Stimulated activated CD4-positive, alpha-beta T cell treated with anti-CD3 and anti-CD28 coated beads, Interleukin-1b, Interleukin-23, amount 100 ng/mL, for 1 hour (primary cell): ENCODE results near the gene GPR27.

ENCODE experiments used
- DNase-seq, 2 donors: peaks; one replicate each; pipeline ENCODE4 v3.0.0-alpha.2; 2020; ENCODE audit warnings: low read depth in 2 of 2

Gene GPR27

GRCh38 chr3:71785532-71786216 lies 32.0 kb downstream of the GPR27 start:
- no peak for DNase-seq

DNA sequence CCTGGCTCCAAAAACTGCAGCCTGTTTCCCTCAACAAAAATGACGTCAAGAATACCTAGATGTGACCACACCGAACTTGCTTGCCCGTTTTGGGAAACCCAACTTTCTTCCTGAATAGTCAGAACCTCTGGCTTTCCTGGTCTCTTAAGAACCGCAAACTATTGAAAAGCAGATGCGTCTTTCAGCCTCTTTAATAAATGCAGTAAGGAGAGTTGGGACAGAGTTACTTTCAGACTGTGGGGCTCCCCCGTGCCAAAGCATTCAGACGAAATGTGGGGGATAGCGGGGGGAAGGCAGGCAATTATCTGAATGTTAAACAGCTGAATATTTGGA lies 32.5 kb downstream of the GPR27 start:
- DNase-seq, result no peak

GRCh38 chr3:71786551-71786950 lies 32.9 kb downstream of the GPR27 start:
- DNase-seq, result no peak

DNA sequence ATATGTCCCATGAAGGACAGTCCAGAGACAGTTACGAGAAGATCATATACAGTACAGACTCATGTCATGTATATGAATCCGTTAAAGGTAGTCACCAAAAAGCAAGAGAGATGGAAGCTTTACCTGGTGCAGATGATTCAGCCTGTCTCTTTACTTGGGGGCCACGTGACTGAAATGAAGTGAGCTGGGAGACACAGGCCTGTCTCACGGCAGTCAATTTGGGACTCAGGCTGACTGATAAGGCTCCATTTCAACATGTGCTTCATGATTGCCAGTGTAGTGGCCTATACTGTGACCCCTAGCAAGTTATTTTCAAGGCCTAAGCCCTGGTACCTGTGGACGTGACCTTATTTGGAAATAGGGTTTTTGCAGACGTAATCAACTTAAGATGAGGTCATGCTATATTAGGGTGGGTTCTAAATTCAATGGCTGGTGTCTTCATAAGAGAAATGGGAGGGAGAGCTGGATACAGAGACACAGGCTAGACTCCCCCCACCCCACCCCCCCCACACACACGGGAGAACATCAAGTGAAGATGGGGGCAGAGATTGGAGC lies 34.3 kb downstream of the GPR27 start:
- DNase-seq, result no peak

DNA sequence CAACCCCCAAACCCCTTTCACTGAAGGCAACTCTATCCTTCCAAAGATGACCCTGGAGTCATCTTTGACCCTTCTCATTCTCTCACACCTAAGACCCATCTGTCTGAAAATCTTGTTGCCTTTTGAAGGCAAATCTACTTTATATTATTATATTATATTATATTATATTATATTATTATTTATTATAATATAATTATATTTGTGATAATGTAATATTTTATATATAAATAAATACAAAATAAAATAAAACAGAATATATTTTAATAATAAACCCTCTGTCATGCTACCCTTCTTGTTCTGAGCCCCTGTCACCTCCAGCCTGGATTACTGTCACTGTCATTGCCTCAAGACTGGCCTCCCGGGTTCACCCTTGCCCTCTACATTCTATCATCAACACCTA lies 36.3 kb downstream of the GPR27 start:
- DNase-seq, result no peak

DNA sequence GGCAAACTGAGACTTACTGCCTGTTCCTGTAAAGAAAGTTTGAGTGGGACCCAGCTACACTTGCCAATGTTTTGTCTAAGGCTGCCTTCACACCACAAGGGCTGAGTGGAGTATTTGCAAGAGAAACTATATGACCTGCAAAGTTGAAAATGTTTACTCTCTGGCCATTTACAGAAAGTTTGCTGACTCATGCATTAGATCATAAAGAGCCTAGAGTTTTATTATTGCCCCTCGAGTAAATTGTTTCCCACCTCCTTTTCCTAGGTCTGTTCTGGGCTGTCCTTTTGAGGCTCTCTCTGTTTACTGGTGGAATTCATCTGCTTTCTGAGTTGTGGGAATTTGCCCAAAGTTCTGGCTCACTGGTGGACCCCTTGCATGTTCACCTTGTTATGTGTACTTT lies 38.0 kb downstream of the GPR27 start:
- no peak for DNase-seq

GRCh38 chr3:71796290-71796689 lies 42.6 kb downstream of the GPR27 start:
- DNase-seq, result no peak

GRCh38 chr3:71797455-71797854 lies 43.8 kb downstream of the GPR27 start:
- DNase-seq, result no peak

- no peak for DNase-seq
Observed at GRCh38 chr3:71800023-71800422, 46.4 kb downstream of the GPR27 start.

- DNase-seq, result no peak
Observed at GRCh38 chr3:71801986-71802385, 48.3 kb downstream of the GPR27 start.

DNA sequence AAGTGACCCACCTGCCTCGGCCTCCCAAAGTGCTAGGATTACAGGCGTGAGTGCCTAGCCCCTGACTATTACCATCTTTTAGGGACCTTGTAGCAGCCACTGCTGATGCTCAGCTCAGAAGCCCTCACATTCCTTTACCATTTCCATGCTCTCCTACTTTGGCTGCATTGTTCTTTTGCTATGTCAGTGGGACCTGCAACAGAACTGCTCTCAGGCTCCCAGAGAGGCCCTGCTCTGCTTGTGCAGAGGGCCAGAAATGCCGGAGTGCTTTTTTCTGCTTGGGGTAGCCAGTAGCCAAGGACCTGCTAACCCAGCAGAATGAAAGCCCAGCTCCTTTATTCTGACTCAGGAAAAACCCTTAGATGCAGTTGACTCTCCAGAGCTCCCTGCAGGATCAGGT lies 49.6 kb downstream of the GPR27 start:
- DNase-seq, result no peak

GRCh38 chr3:71805199-71805598 lies 51.5 kb downstream of the GPR27 start:
- DNase-seq, result no peak

DNA sequence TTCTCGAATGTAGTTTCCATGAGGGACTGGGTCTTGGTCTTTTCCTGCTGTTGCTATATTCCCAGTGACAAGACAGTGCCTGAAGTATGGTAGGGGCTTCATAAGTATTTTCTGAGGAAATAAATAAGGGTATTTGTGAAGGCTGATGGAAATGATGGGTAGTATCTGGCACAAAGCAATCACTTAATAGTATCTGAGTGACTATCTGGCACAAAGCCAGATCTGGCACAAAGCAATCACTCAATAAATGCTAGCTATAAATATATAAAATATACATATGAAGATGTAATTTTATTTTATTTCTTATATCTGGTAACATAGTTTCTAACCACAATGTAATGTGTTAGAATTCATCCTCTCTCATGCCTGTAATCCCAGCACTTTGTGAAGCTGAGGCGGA lies 52.0 kb downstream of the GPR27 start:
- DNase-seq, result no peak
